Activated CD8-positive, alpha-beta memory T cell treated with anti-CD3 and anti-CD28 coated beads, Interleukin-2, amount 50 U/mL, for 48 hours (primary cell): ENCODE results near the gene SHISA2.

Source experiments
- DNase-seq: peaks from one replicate; pipeline ENCODE4 v3.0.0-alpha.2; 2020

The SHISA2 gene

GRCh38 chr13:26017196-26017921 lies 34.5 kb downstream of the SHISA2 start:
- no peak for DNase-seq

GRCh38 chr13:26016189-26016588 lies 35.6 kb downstream of the SHISA2 start:
- no peak for DNase-seq

GRCh38 chr13:26015271-26016125 lies 36.3 kb downstream of the SHISA2 start:
- DNase-seq = no peak

GRCh38 chr13:26012995-26013394 lies 38.8 kb downstream of the SHISA2 start:
- DNase-seq = no peak

GRCh38 chr13:26011996-26012821 lies 39.6 kb downstream of the SHISA2 start:
- peak; percentile 75 for DNase-seq

- DNase-seq = no peak
Measured at GRCh38 chr13:26011208-26011573, 40.6 kb downstream of the SHISA2 start.

GRCh38 chr13:26010487-26011207 lies 41.2 kb downstream of the SHISA2 start:
- no peak for DNase-seq

- DNase-seq = no peak
Measured at GRCh38 chr13:26007261-26008125, 44.3 kb downstream of the SHISA2 start.
